ENCODE measurements around the gene PLPPR3. TPM values are rescaled to one million over a fixed set of nuclear protein-coding genes. Genes with fewer than 3 reads are reported as not detected.
"Not testable (repeated sequence)": the region's sequence is repeated elsewhere in the genome, so short reads cannot be mapped to it uniquely, and the experiment has no call there.

The PLPPR3 gene
- polyA plus RNA-seq, 3 donors from 2014 or later, result not detected

DNA sequence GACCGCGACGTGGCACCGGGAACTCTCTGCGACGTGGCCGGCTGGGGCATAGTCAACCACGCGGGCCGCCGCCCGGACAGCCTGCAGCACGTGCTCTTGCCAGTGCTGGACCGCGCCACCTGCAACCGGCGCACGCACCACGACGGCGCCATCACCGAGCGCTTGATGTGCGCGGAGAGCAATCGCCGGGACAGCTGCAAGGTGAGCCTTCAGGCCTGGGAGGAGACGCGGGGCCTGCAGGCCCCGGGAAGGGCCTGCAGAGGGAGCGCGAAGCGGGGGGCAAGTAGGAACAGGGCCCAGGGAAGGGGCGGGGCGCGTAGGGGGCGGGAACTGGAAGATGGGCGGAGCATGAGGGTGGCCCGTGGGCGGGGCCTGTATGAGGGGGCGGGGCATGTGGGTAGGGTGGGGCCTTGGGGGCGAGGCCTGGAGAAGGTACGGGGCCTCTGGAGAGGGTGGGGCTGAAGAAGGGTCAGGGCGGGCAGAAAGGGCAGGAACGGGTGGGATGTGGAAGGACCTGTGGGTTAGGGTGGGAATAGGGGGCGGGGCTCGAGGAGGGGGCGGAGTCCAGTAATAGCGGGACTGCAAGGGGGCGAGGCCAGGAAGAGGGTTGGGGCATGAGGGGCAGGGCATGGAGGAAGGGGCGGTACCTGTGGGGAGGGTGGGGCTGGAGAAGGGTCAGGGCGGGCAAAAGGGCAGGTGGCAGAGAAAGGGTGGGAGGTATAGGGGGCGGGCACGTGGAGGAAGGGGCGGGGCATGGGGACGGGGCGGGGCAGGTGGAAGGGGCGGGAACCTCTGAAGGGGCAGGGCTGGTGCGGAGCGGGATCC is 40.2 kb upstream of the PLPPR3 start:
- Mint-ChIP-seq H3K27me3 (ENCODE audit: low read depth in 3 of 3) (peaks cover 5 to 19% (median 7%) of the 10 kb centered on the region in 3 donors), H3K4me3 (peak overlapping the region; percentile 80 to 89 (median 82)), H3K4me1 (peaks cover 19% of the 10 kb centered on the region in 2 donors), H3K27ac (peak overlapping the region in 1 of 6 donors; percentile 79), H3K9me3 (no peaks in the 10 kb centered on the region), H3K36me3 (no peaks in the 10 kb centered on the region)
- DNase-seq, result peak; percentile 56 to 67 (median 61)

GRCh38 chr19:861141-861755 is 39.5 kb upstream of the PLPPR3 start:
- H3K36me3 Mint-ChIP-seq, result no peaks in the 10 kb centered on the region
- peaks cover 19% of the 10 kb centered on the region in 2 donors for H3K4me1 Mint-ChIP-seq
- H3K9me3 Mint-ChIP-seq, result no peaks in the 10 kb centered on the region
- H3K4me3 Mint-ChIP-seq, result no peak overlapping the region
- DNase-seq, result no peak
- no peak overlapping the region for H3K27ac Mint-ChIP-seq
- H3K27me3 Mint-ChIP-seq (ENCODE audit: low read depth in 3 of 3), result peaks cover 5 to 19% (median 9%) of the 10 kb centered on the region in 3 donors

- no peaks in the 10 kb centered on the region for H3K9me3 Mint-ChIP-seq
- no peaks in the 10 kb centered on the region for H3K36me3 Mint-ChIP-seq
- peaks cover 5 to 19% (median 9%) of the 10 kb centered on the region in 3 donors for H3K27me3 Mint-ChIP-seq (ENCODE audit: low read depth in 3 of 3)
- H3K27ac Mint-ChIP-seq, result no peak within 1 kb of the TSS
- peak within 1 kb of the TSS in 2 of 5 donors; percentile 21 to 29 for H3K4me3 Mint-ChIP-seq
- DNase-seq, result no peak
- peaks cover 19% of the 10 kb centered on the region in 2 donors for H3K4me1 Mint-ChIP-seq
These were observed 37.4 kb upstream of the PLPPR3 start, which contains the start of gene CFD for GRCh38 chr19:858868-859843. TSS of gene CFD (plus strand) at chr19:859664. CDS start at chr19:859690, 26 bp downstream.

GRCh38 chr19:858284-858683 is 36.5 kb upstream of the PLPPR3 start:
- H3K4me1 Mint-ChIP-seq, result peaks cover 12% of the 10 kb centered on the region in 2 donors
- DNase-seq, result no peak
- no peaks in the 10 kb centered on the region for H3K9me3 Mint-ChIP-seq
- peaks cover 3 to 13% (median 5%) of the 10 kb centered on the region in 3 donors for H3K27me3 Mint-ChIP-seq (ENCODE audit: low read depth in 3 of 3)
- no peak overlapping the region for H3K4me3 Mint-ChIP-seq
- no peak overlapping the region for H3K27ac Mint-ChIP-seq
- H3K36me3 Mint-ChIP-seq, result no peaks in the 10 kb centered on the region

DNA sequence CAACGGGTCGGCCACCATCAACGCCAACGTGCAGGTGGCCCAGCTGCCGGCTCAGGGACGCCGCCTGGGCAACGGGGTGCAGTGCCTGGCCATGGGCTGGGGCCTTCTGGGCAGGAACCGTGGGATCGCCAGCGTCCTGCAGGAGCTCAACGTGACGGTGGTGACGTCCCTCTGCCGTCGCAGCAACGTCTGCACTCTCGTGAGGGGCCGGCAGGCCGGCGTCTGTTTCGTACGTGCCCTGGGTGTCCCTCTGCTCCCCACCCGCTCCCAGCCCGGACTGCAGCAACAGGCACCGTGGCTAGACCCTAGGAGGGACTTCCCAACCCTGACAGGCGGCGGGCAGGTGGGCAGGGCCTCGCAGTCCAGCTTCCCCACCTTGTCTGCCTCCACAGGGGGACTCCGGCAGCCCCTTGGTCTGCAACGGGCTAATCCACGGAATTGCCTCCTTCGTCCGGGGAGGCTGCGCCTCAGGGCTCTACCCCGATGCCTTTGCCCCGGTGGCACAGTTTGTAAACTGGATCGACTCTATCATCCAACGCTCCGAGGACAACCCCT is 33.9 kb upstream of the PLPPR3 start:
- peaks cover 0 to 2% of the 10 kb centered on the region in 2 donors for H3K4me1 Mint-ChIP-seq
- H3K36me3 Mint-ChIP-seq, result no peaks in the 10 kb centered on the region
- DNase-seq, result no peak
- no peaks in the 10 kb centered on the region for H3K9me3 Mint-ChIP-seq
- H3K27ac Mint-ChIP-seq, result no peak overlapping the region
- H3K4me3 Mint-ChIP-seq, result no peak overlapping the region
- H3K27me3 Mint-ChIP-seq (ENCODE audit: low read depth in 3 of 3), result peaks cover 2 to 4% (median 3%) of the 10 kb centered on the region in 3 donors

- no peak for DNase-seq
- Mint-ChIP-seq H3K9me3 (no peaks in the 10 kb centered on the region), H3K27me3 (ENCODE audit: low read depth in 3 of 3) (peaks cover 2 to 4% (median 3%) of the 10 kb centered on the region in 3 donors), H3K27ac (no peak overlapping the region), H3K4me1 (peaks cover 0 to 2% of the 10 kb centered on the region in 2 donors), H3K4me3 (no peak overlapping the region), H3K36me3 (no peaks in the 10 kb centered on the region)
These were observed 33.4 kb upstream of the PLPPR3 start for GRCh38 chr19:855142-855541.

DNA sequence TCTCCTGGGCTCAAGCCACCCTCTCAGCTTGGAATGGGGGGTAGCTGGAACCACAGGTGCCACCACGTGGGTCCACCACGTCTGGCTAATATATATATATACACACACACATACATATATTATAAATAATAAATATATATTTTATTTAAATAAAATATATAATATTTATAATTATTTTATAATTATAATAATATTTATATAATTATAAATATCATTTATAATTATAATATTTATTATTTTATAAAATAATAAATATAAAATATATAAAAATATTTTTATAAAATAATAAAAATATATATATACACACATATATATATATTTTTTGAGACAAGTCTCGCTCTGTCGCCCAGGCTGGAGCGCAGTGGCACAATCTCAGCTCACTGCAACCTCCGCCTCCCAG is 32.8 kb upstream of the PLPPR3 start:
- H3K9me3 Mint-ChIP-seq, result no peaks in the 10 kb centered on the region
- H3K27me3 Mint-ChIP-seq (ENCODE audit: low read depth in 3 of 3), result peaks cover 3 to 6% (median 4%) of the 10 kb centered on the region in 3 donors
- H3K36me3 Mint-ChIP-seq, result no peaks in the 10 kb centered on the region
- H3K27ac Mint-ChIP-seq, result no peak overlapping the region
- no peak for DNase-seq
- peaks cover 0 to 2% of the 10 kb centered on the region in 2 donors for H3K4me1 Mint-ChIP-seq
- H3K4me3 Mint-ChIP-seq, result no peak overlapping the region

GRCh38 chr19:853614-854220 is 32.0 kb upstream of the PLPPR3 start:
- H3K9me3 Mint-ChIP-seq; H3K4me3 Mint-ChIP-seq; H3K4me1 Mint-ChIP-seq; H3K36me3 Mint-ChIP-seq; DNase-seq; H3K27me3 Mint-ChIP-seq (ENCODE audit: low read depth in 3 of 3); H3K27ac Mint-ChIP-seq: not testable (repeated sequence)

- peaks cover 2 to 6% (median 4%) of the 10 kb centered on the region in 3 donors for H3K27me3 Mint-ChIP-seq (ENCODE audit: low read depth in 3 of 3)
- no peak overlapping the region for H3K4me3 Mint-ChIP-seq
- H3K4me1 Mint-ChIP-seq, result no peaks in the 10 kb centered on the region
- H3K36me3 Mint-ChIP-seq, result no peaks in the 10 kb centered on the region
- no peak overlapping the region for H3K27ac Mint-ChIP-seq
- no peaks in the 10 kb centered on the region for H3K9me3 Mint-ChIP-seq
- DNase-seq, result no peak
These were observed 31.3 kb upstream of the PLPPR3 start for GRCh38 chr19:853014-853585.

- no peaks in the 10 kb centered on the region for H3K4me1 Mint-ChIP-seq
- DNase-seq, result no peak
These were observed 30.6 kb upstream of the PLPPR3 start, which contains the start of gene ELANE for GRCh38 chr19:852136-853013. TSS of gene ELANE (plus strand) at chr19:852303. CDS start at chr19:852329, 26 bp downstream.

GRCh38 chr19:850979-851335 is 29.2 kb upstream of the PLPPR3 start:
- H3K27me3 Mint-ChIP-seq (ENCODE audit: low read depth in 3 of 3), result peaks cover 0 to 10% (median 4%) of the 10 kb centered on the region in 3 donors
- H3K36me3 Mint-ChIP-seq, result no peaks in the 10 kb centered on the region
- no peaks in the 10 kb centered on the region for H3K4me1 Mint-ChIP-seq
- H3K9me3 Mint-ChIP-seq, result no peaks in the 10 kb centered on the region
- DNase-seq, result no peak
- H3K4me3 Mint-ChIP-seq, result no peak overlapping the region
- H3K27ac Mint-ChIP-seq, result no peak overlapping the region

More at GRCh38 chr19:852136-853013, 30.6 kb upstream of the PLPPR3 start, which contains the start of gene ELANE:
- Mint-ChIP-seq H3K36me3 (no peaks in the 10 kb centered on the region), H3K27me3 (ENCODE audit: low read depth in 3 of 3) (peaks cover 2 to 6% (median 4%) of the 10 kb centered on the region in 3 donors), H3K4me3 (no peak within 1 kb of the TSS), H3K9me3 (no peaks in the 10 kb centered on the region), H3K27ac (no peak within 1 kb of the TSS)
